IMR-90 (cell line): Measurements from ENCODE around the gene LINGO1. TPM values are rescaled to one million over a fixed set of nuclear protein-coding genes. Genes with fewer than 3 reads are reported as not detected.

ENCODE experiments used
- ATAC-seq: fragments of 200-7000 bp; cut with Tn5 transposase; 2 replicates; pipeline ENCODE4 v1.9.1; 2020; ENCODE audit warnings: low read depth, mild to moderate bottlenecking, moderate library complexity
- BruUV-seq: library from RNA; stranded (reverse); fragments of 400-500 nt; replicated peaks from 2 replicates; lab custom pipeline; 2021; lab: Mats Ljungman, UMichigan
- CTCF ChIA-PET: fragments of 300-600 bp; formaldehyde crosslinking; extraction: SDS; loops from one replicate; lab custom pipeline; 2021; ENCODE audit warnings: antibody characterized with exemption; lab: Yijun Ruan, JAX
- POLR2A ChIA-PET: fragments of 300-600 bp; sonication (Branson Sonifier 250); formaldehyde crosslinking; loops from one replicate; lab custom pipeline; 2022; ENCODE audit warnings: antibody characterized with exemption; ENCODE audit not compliant: unreplicated experiment; lab: Charles Lee
- DNase-seq: peaks from one replicate; pipeline ENCODE4 v3.0.0; 2013
- H2AFZ ChIP-seq: replicated peaks from 2 replicates; pipeline ENCODE3; 2013; ENCODE audit warnings: low read length, mild to moderate bottlenecking; ENCODE audit not compliant: poor library complexity
- H2AK5ac ChIP-seq: 2 replicates; pipeline ENCODE4 v1.6.1; 2013; ENCODE audit warnings: low read depth, low read length, inconsistent platforms
- H2AK9ac ChIP-seq: replicated peaks from 2 replicates; pipeline ENCODE3; 2013; ENCODE audit warnings: mild to moderate bottlenecking, low read depth, low read length, moderate library complexity; ENCODE audit not compliant: poor library complexity
- H2BK120ac ChIP-seq: 2 replicates; pipeline ENCODE4 v1.6.1; 2013; ENCODE audit warnings: low read depth, low read length, inconsistent platforms
- H2BK15ac ChIP-seq: 3 replicates; pipeline ENCODE4 v1.6.1; 2013; ENCODE audit warnings: low read depth, low read length, inconsistent platforms
- H2BK20ac ChIP-seq: 2 replicates; pipeline ENCODE4 v1.6.1; 2013; ENCODE audit warnings: low read depth, mild to moderate bottlenecking, inconsistent platforms, low read length, moderate library complexity
- H2BK5ac ChIP-seq: 2 replicates; pipeline ENCODE4 v1.6.1; 2013; ENCODE audit warnings: mild to moderate bottlenecking, low read depth, low read length, inconsistent platforms; ENCODE audit not compliant: poor library complexity, severe bottlenecking
- H3K14ac ChIP-seq: replicated peaks from 2 replicates; pipeline ENCODE4 v1.6.1; 2013; ENCODE audit warnings: low read depth, low read length, inconsistent platforms
- H3K18ac ChIP-seq: 2 replicates; pipeline ENCODE4 v1.6.1; 2013; ENCODE audit warnings: low read depth, low read length, control low read depth
- H3K23ac ChIP-seq: 2 replicates; pipeline ENCODE4 v1.6.1; 2013; ENCODE audit warnings: low read depth, low read length, inconsistent platforms
- H3K27ac ChIP-seq: 2 replicates; pipeline ENCODE4 v1.5.1; 2013; ENCODE audit warnings: mild to moderate bottlenecking, control low read depth, low read length; ENCODE audit not compliant: insufficient read depth
- H3K27me3 ChIP-seq: 2 replicates; pipeline ENCODE4 v1.6.1; 2013; ENCODE audit warnings: low read length; ENCODE audit not compliant: control insufficient read depth, insufficient read depth
- H3K36me3 ChIP-seq: 2 replicates; pipeline ENCODE4 v1.6.1; 2013; ENCODE audit warnings: low read length, mixed read lengths; ENCODE audit not compliant: control insufficient read depth, insufficient read depth
- H3K4ac ChIP-seq: 2 replicates; pipeline ENCODE4 v1.6.1; 2013; ENCODE audit warnings: low read depth, low read length, inconsistent platforms
- H3K4me1 ChIP-seq: 2 replicates; pipeline ENCODE4 v1.6.1; 2013; ENCODE audit warnings: low read length, mixed read lengths; ENCODE audit not compliant: control insufficient read depth, insufficient read depth
- H3K4me2 ChIP-seq: 2 replicates; pipeline ENCODE4 v1.6.1; 2013; ENCODE audit warnings: low read depth, mild to moderate bottlenecking, control low read depth, low read length, moderate library complexity
- H3K4me3 ChIP-seq: 2 replicates; pipeline ENCODE4 v1.5.1; 2013; ENCODE audit warnings: low read depth, mild to moderate bottlenecking, control low read depth, low read length, moderate library complexity; ENCODE audit not compliant: insufficient read depth
- H3K56ac ChIP-seq: 2 replicates; pipeline ENCODE4 v1.6.1; 2013; ENCODE audit warnings: low read length, inconsistent platforms; ENCODE audit not compliant: insufficient read depth; ENCODE audit errors: extremely low read depth
- H3K79me1 ChIP-seq, 2 experiments: 2 replicates each; pipeline ENCODE4 v1.6.1; 2013; ENCODE audit warnings: low read length in 2 of 2, inconsistent platforms in 1 of 2, low read depth in 1 of 2
- H3K9ac ChIP-seq: 2 replicates; pipeline ENCODE4 v1.6.1; 2013; ENCODE audit warnings: low read depth, low read length, control low read depth
- H3K9me1 ChIP-seq: 2 replicates; pipeline ENCODE4 v1.6.1; 2013; ENCODE audit warnings: low read length, inconsistent platforms; ENCODE audit not compliant: insufficient read depth
- H3K9me3 ChIP-seq: 2 replicates; pipeline ENCODE4 v1.6.1; 2013; ENCODE audit warnings: low read length; ENCODE audit not compliant: control insufficient read depth, insufficient read depth
- H4K20me1 ChIP-seq: 2 replicates; pipeline ENCODE4 v1.6.1; 2013; ENCODE audit warnings: low read length, inconsistent platforms; ENCODE audit not compliant: insufficient read depth
- H4K5ac ChIP-seq: 2 replicates; pipeline ENCODE4 v1.6.1; 2013; ENCODE audit warnings: mild to moderate bottlenecking, low read depth, low read length, control low read depth
- H4K8ac ChIP-seq, 2 experiments: 2 replicates each; pipeline ENCODE4 v1.6.1; 2013; ENCODE audit warnings: low read depth in 2 of 2, low read length in 2 of 2, control low read depth in 1 of 2, inconsistent platforms in 1 of 2
- H4K91ac ChIP-seq: 2 replicates; pipeline ENCODE4 v1.6.1; 2013; ENCODE audit warnings: low read depth, low read length, inconsistent platforms; ENCODE audit not compliant: insufficient read depth
- CHD1 ChIP-seq: IDR thresholded peaks from 2 replicates; pipeline ENCODE4 v1.6.1; 2012; ENCODE audit warnings: low read depth, low read length, improper control_type of control experiment
- MAZ ChIP-seq: IDR thresholded peaks from 2 replicates; pipeline ENCODE4 v1.6.1; 2012; ENCODE audit warnings: low read depth, mild to moderate bottlenecking, low read length, improper control_type of control experiment, moderate library complexity, borderline replicate concordance
- MXI1 ChIP-seq: IDR thresholded peaks from 2 replicates; pipeline ENCODE4 v1.6.1; 2012; ENCODE audit warnings: low read depth, mild to moderate bottlenecking, low read length, moderate library complexity, borderline replicate concordance
- POLR2A ChIP-seq: IDR thresholded peaks from 2 replicates; pipeline ENCODE4 v1.6.1; 2012; ENCODE audit warnings: mild to moderate bottlenecking, low read depth, low read length
- RAD21 ChIP-seq: IDR thresholded peaks from 2 replicates; pipeline ENCODE4 v1.6.1; 2012; ENCODE audit warnings: low read length, improper control_type of control experiment
- RFX5 ChIP-seq: IDR thresholded peaks from 2 replicates; pipeline ENCODE4 v1.8.0; 2012; ENCODE audit warnings: low read depth, mild to moderate bottlenecking, low read length, moderate library complexity
- WGBS, 2 experiments: methylation state at CpG; one replicate each; pipeline versions ENCODE4 v1.1.5 to v1.1.7; 2013; ENCODE audit warnings: missing lambda C conversion rate in 2 of 2; ENCODE audit not compliant: insufficient read length in 1 of 2; ENCODE audit errors: extremely low coverage in 2 of 2; 5-methylcytosine and 5-hydroxymethylcytosine counted together
- dilution Hi-C: fragments of 300-500 bp; cut with HindIII; formaldehyde crosslinking; loops from one replicate; pipeline ENCODE4 v1.14.3; 2018; ENCODE audit warnings: low sequenced_read_pairs; ENCODE audit not compliant: unreplicated experiment
- in situ Hi-C: fragments of 300-500 bp; cut with MboI; formaldehyde crosslinking; loops from 3 replicates; pipeline ENCODE4 v1.14.3; 2019; ENCODE audit warnings: low sequenced_read_pairs, inconsistent platforms, mixed read lengths
- intact Hi-C: fragments of 100-400 bp; cut with micrococcal nuclease; formaldehyde crosslinking; loops from 2 replicates; pipeline ENCODE4 v1.10.0; 2022
- polyA plus RNA-seq, 3 experiments: library from polyadenylated mRNA; depleted of rRNA; stranded (reverse); fragments of >200 nt; gene quantifications; 2 replicates each; pipeline ENCODE4 v1.2.3, GENCODE V29; 2012; ENCODE audit warnings: low replicate concordance in 1 of 3
- total RNA-seq: library from RNA; depleted of rRNA; stranded (reverse); fragments of >200 nt; gene quantifications from 2 replicates; pipeline ENCODE4 v1.2.3, GENCODE V29; 2012

The LINGO1 gene
- total and polyA plus RNA-seq, 2 of the 4 experiments (the other 2 are of a cell fraction), result 0.05 TPM; not detected in 1

DNA sequence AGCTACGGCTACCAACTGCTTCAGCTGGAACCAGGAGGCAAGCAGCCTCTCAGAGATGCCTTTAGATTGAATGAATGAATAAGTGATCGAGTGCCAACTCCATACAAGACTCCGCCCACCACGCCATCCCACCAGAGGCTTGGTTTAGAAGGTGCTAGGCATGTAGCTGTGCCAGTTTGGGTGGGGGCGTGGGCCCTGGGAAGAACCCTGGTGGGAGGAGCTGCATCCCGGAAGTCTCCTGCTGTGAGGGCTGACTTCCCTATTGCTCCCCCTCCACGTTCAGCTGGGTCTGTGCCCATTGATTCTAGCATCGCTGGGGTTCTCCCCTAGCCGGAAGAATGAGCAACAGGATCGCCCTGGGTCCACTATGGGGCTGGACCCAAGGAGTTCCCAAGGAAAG is 20.9 kb downstream of the LINGO1 start:
- peaks cover 17% of the 10 kb centered on the region for H3K27me3 ChIP-seq
- no peak overlapping the region for H3K4me2 ChIP-seq
- no TSS peak for BruUV-seq
- H3K9me3 ChIP-seq, result no peaks in the 10 kb centered on the region
- H3K9me1 ChIP-seq, result no peaks in the 10 kb centered on the region
- ChIA-PET POLR2A (no interaction called here), CTCF (no interaction called here)
- no peak overlapping the region for H3K23ac ChIP-seq
- H2AK5ac ChIP-seq, result no peak overlapping the region
- intact Hi-C loops, result no loop called here
- ATAC-seq (no peak), DNase-seq (no peak)
- no peak overlapping the region for H3K18ac ChIP-seq
- no peaks in the 10 kb centered on the region for H4K20me1 ChIP-seq
- no peak overlapping the region for H3K27ac ChIP-seq
- H4K91ac ChIP-seq, result no peak overlapping the region
- TF ChIP-seq RFX5, result no peak
- TF ChIP-seq MXI1, result no peak
- no peak for TF ChIP-seq MAZ
- no peak for TF ChIP-seq RAD21
- TF ChIP-seq CHD1, result no peak
- no peak for TF ChIP-seq POLR2A
- H2AFZ ChIP-seq, result no peak overlapping the region
- H3K14ac ChIP-seq, result no peak overlapping the region
- no peak overlapping the region for H4K5ac ChIP-seq
- no peak overlapping the region for H4K8ac ChIP-seq
- WGBS, 2 experiments, result 75% methylated on average over 3 of the region's 10 CpGs; no CpG with 5 or more reads in 1 of the 2 experiments
- dilution Hi-C loops, result no loop called here
- H3K4me3 ChIP-seq, result no peak overlapping the region
- H3K36me3 ChIP-seq, result no peaks in the 10 kb centered on the region
- H2BK5ac ChIP-seq, result no peak overlapping the region
- H2AK9ac ChIP-seq, result no peak overlapping the region
- H3K4me1 ChIP-seq, result 0 out of 2 replicates have a peak, but pooled peaks cover 3% of the 10 kb centered on the region
- in situ Hi-C loops, result no loop called here
- H3K79me1 ChIP-seq, result no peaks in the 10 kb centered on the region
- no peak overlapping the region for H3K9ac ChIP-seq
- no peak overlapping the region for H2BK20ac ChIP-seq
- no peak overlapping the region for H2BK120ac ChIP-seq
- no peak overlapping the region for H2BK15ac ChIP-seq
- H3K4ac ChIP-seq, result no peak overlapping the region
- no peak overlapping the region for H3K56ac ChIP-seq
